H1 (cell line): ENCODE results near the gene ANKRD34B. TPM values are rescaled to one million over a fixed set of nuclear protein-coding genes. Genes with fewer than 3 reads are reported as not detected.

Source experiments
- CREB1 ChIP-seq: IDR thresholded peaks from 2 replicates; pipeline ENCODE4 v1.6.1; 2012; ENCODE audit warnings: inconsistent platforms
- FOSL1 ChIP-seq: IDR thresholded peaks from 2 replicates; pipeline ENCODE4 v1.6.1; 2011; ENCODE audit warnings: mild to moderate bottlenecking, low read depth, low read length, moderate library complexity; ENCODE audit not compliant: insufficient read depth
- JUN ChIP-seq: IDR thresholded peaks from 2 replicates; pipeline ENCODE4 v1.6.1; 2011; ENCODE audit warnings: low read depth, mild to moderate bottlenecking, improper control_type of control experiment, low read length
- JUND ChIP-seq: IDR thresholded peaks from 2 replicates; pipeline ENCODE4 v1.6.1; 2011; ENCODE audit warnings: mild to moderate bottlenecking, improper control_type of control experiment, low read length
- KDM4A ChIP-seq: IDR thresholded peaks from one replicate; pipeline ENCODE4 v1.7.1; 2012; ENCODE audit warnings: low read depth, mild to moderate bottlenecking, moderate library complexity, low read length, inconsistent platforms; ENCODE audit not compliant: severe bottlenecking
- POLR2A ChIP-seq, 2 experiments: IDR thresholded peaks; 1 replicate in 1 of 2; 2 replicates in 1 of 2; pipeline ENCODE4 v1.6.1; 2011; ENCODE audit warnings: low read depth in 2 of 2, low read length in 2 of 2, mild to moderate bottlenecking in 2 of 2; ENCODE audit errors: control extremely low read depth in 1 of 2
- POLR2AphosphoS5 ChIP-seq: IDR thresholded peaks from 2 replicates; pipeline ENCODE4 v1.6.1; 2011; ENCODE audit warnings: low read depth, low read length
- POU5F1 ChIP-seq: IDR thresholded peaks from 2 replicates; pipeline ENCODE4 v1.6.1; 2011; ENCODE audit warnings: low read depth, mild to moderate bottlenecking, low read length, moderate library complexity
- RFX5 ChIP-seq: IDR thresholded peaks from 2 replicates; pipeline ENCODE4 v1.6.1; 2011; ENCODE audit warnings: low read depth, low read length, improper control_type of control experiment, borderline replicate concordance
- RNF2 ChIP-seq: fragments of 200-900, 300-1000 bp; sonication (generic); IDR thresholded peaks from 2 replicates; pipeline ENCODE4 v1.7.1; 2016; ENCODE audit warnings: borderline replicate concordance, low read depth, mild to moderate bottlenecking, antibody characterized with exemption, low read length; ENCODE audit not compliant: poor library complexity, severe bottlenecking; ENCODE audit errors: missing control alignments
- SIX5 ChIP-seq: IDR thresholded peaks from 2 replicates; pipeline ENCODE4 v1.6.1; 2011; ENCODE audit warnings: mild to moderate bottlenecking, low read depth, low read length
- TAF7 ChIP-seq: optimal IDR thresholded peaks from 2 replicates; pipeline ENCODE3; 2011; ENCODE audit warnings: low read depth, mild to moderate bottlenecking, inconsistent platforms, low read length, moderate library complexity, borderline replicate concordance
- polyA plus RNA-seq, 7 experiments: library from polyadenylated mRNA; depleted of rRNA in 3 of 7; stranded (reverse) in 5 of 7; unstranded in 2 of 7; fragments of >200 nt in 5 of 7; fragments of 200-250 nt in 2 of 7; gene quantifications; 1 replicate in 5 of 7; 2 replicates in 1 of 7; 4 replicates in 1 of 7; pipeline versions ENCODE4 v1.2.1 to v1.2.3, GENCODE V29; 2011 to 2013; ENCODE audit warnings: missing spikeins in 2 of 7, mixed read lengths in 2 of 7
- total RNA-seq: library from RNA; stranded (reverse); fragmentation: NEBNext Ultra II Directional; extraction: Animal tissue kit (Norgen Biotek cat#: 25700); gene quantifications from 2 replicates; pipeline ENCODE4 v1.2.1, GENCODE V29; 2021
- TF ChIP-seq, protein P1 (sequence below): fragments of 300-600 bp; sonication (generic); IDR thresholded peaks from 2 replicates; pipeline ENCODE4 v1.7.1; 2012; ENCODE audit warnings: low read length, moderate library complexity, mild to moderate bottlenecking, inconsistent platforms; ENCODE audit not compliant: insufficient replicate concordance

The ANKRD34B gene
- total and polyA plus RNA-seq, 2 of the 8 experiments (the other 6 are each of a cell fraction or from before 2014, with no cell fraction given): 1.5 to 6.3 TPM

DNA sequence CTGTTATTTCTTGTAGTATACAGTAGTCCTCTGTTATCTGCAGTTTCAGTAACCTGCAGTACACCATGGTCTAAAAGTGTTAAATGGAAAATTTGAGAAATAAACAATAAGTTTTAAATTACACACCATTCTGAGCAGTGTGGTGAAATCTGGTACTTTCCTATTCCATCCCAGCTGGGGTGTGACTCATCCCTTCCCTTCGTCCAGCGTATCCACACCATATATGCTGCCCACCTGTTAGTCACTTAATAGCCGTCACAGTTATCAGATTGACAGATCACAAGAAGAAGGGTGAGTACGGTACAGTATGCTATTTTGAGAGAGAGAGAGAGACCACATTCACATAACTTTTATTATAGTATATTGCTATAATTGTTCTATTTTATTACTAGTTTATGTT is 53.3 kb downstream of the ANKRD34B start (continued):
- TF ChIP-seq, protein P1, sequence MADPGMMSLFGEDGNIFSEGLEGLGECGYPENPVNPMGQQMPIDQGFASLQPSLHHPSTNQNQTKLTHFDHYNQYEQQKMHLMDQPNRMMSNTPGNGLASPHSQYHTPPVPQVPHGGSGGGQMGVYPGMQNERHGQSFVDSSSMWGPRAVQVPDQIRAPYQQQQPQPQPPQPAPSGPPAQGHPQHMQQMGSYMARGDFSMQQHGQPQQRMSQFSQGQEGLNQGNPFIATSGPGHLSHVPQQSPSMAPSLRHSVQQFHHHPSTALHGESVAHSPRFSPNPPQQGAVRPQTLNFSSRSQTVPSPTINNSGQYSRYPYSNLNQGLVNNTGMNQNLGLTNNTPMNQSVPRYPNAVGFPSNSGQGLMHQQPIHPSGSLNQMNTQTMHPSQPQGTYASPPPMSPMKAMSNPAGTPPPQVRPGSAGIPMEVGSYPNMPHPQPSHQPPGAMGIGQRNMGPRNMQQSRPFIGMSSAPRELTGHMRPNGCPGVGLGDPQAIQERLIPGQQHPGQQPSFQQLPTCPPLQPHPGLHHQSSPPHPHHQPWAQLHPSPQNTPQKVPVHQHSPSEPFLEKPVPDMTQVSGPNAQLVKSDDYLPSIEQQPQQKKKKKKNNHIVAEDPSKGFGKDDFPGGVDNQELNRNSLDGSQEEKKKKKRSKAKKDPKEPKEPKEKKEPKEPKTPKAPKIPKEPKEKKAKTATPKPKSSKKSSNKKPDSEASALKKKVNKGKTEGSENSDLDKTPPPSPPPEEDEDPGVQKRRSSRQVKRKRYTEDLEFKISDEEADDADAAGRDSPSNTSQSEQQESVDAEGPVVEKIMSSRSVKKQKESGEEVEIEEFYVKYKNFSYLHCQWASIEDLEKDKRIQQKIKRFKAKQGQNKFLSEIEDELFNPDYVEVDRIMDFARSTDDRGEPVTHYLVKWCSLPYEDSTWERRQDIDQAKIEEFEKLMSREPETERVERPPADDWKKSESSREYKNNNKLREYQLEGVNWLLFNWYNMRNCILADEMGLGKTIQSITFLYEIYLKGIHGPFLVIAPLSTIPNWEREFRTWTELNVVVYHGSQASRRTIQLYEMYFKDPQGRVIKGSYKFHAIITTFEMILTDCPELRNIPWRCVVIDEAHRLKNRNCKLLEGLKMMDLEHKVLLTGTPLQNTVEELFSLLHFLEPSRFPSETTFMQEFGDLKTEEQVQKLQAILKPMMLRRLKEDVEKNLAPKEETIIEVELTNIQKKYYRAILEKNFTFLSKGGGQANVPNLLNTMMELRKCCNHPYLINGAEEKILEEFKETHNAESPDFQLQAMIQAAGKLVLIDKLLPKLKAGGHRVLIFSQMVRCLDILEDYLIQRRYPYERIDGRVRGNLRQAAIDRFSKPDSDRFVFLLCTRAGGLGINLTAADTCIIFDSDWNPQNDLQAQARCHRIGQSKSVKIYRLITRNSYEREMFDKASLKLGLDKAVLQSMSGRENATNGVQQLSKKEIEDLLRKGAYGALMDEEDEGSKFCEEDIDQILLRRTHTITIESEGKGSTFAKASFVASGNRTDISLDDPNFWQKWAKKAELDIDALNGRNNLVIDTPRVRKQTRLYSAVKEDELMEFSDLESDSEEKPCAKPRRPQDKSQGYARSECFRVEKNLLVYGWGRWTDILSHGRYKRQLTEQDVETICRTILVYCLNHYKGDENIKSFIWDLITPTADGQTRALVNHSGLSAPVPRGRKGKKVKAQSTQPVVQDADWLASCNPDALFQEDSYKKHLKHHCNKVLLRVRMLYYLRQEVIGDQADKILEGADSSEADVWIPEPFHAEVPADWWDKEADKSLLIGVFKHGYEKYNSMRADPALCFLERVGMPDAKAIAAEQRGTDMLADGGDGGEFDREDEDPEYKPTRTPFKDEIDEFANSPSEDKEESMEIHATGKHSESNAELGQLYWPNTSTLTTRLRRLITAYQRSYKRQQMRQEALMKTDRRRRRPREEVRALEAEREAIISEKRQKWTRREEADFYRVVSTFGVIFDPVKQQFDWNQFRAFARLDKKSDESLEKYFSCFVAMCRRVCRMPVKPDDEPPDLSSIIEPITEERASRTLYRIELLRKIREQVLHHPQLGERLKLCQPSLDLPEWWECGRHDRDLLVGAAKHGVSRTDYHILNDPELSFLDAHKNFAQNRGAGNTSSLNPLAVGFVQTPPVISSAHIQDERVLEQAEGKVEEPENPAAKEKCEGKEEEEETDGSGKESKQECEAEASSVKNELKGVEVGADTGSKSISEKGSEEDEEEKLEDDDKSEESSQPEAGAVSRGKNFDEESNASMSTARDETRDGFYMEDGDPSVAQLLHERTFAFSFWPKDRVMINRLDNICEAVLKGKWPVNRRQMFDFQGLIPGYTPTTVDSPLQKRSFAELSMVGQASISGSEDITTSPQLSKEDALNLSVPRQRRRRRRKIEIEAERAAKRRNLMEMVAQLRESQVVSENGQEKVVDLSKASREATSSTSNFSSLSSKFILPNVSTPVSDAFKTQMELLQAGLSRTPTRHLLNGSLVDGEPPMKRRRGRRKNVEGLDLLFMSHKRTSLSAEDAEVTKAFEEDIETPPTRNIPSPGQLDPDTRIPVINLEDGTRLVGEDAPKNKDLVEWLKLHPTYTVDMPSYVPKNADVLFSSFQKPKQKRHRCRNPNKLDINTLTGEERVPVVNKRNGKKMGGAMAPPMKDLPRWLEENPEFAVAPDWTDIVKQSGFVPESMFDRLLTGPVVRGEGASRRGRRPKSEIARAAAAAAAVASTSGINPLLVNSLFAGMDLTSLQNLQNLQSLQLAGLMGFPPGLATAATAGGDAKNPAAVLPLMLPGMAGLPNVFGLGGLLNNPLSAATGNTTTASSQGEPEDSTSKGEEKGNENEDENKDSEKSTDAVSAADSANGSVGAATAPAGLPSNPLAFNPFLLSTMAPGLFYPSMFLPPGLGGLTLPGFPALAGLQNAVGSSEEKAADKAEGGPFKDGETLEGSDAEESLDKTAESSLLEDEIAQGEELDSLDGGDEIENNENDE: no peak
- TF ChIP-seq TAF7 (no peak), JUN (no peak), JUND (no peak), RFX5 (no peak), SIX5 (no peak), KDM4A (no peak), RNF2 (no peak), POLR2A (IDR thresholded peaks at IDR 0.05; ENCODE audit: control extremely low read depth in 1 of 2, low read depth in 2 of 2, low read length in 2 of 2) (no peak), CREB1 (no peak), POLR2AphosphoS5 (no peak), FOSL1 (no peak), POU5F1 (no peak)
